Heart left ventricle (tissue), 16 donors: ENCODE measurements around the gene TMEM205. TPM values are rescaled to one million over a fixed set of nuclear protein-coding genes. Genes with fewer than 3 reads are reported as not detected.

Experiments used
- ATAC-seq, 4 donors: fragments of 200-7000 bp; cut with Tn5 transposase; one replicate each; pipeline ENCODE4 v1.9.1; 2020 to 2022; ENCODE audit warnings: moderate library complexity in 4 of 4, mild to moderate bottlenecking in 3 of 4, moderate number of reproducible peaks in 1 of 4
- DNase-seq, 5 donors: peaks; one replicate each; pipeline ENCODE4 v3.0.0-alpha.2; 2020
- H3K27ac ChIP-seq, 12 donors: fragments of 200-600 bp; sonication (generic) in 4 of 12; one replicate each; pipeline versions ENCODE4 v1.5.0 to v1.8.0; 2016 to 2022; ENCODE audit warnings: mild to moderate bottlenecking in 2 of 12
- H3K27me3 ChIP-seq, 9 donors: fragments of 200-600 bp; sonication (generic) in 2 of 9; one replicate each; pipeline versions ENCODE4 v1.5.1 to v1.8.0; 2016 to 2022; ENCODE audit warnings: mild to moderate bottlenecking in 3 of 9
- H3K36me3 ChIP-seq, 9 donors: fragments of 200-600 bp; sonication (generic) in 2 of 9; one replicate each; pipeline versions ENCODE4 v1.5.0 to v1.8.0; 2018 to 2022; ENCODE audit warnings: mild to moderate bottlenecking in 2 of 9
- H3K4me1 ChIP-seq, 12 donors: fragments of 200-600 bp; sonication (generic) in 4 of 12; one replicate each; pipeline versions ENCODE4 v1.5.0 to v1.8.0; 2016 to 2022; ENCODE audit warnings: mild to moderate bottlenecking in 3 of 12
- H3K4me3 ChIP-seq, 12 donors: fragments of 200-600 bp; sonication (generic) in 4 of 12; one replicate each; pipeline versions ENCODE4 v1.5.0 to v1.8.0; 2017 to 2022; ENCODE audit warnings: mild to moderate bottlenecking in 9 of 12, moderate library complexity in 4 of 12
- H3K9me3 ChIP-seq, 12 donors: fragments of 200-600 bp; sonication (generic) in 4 of 12; one replicate each; pipeline versions ENCODE4 v1.5.0 to v1.8.0; 2016 to 2022; ENCODE audit warnings: mild to moderate bottlenecking in 1 of 12
- CTCF ChIP-seq, 12 donors: fragments of 200-600 bp; sonication (generic) in 4 of 12; IDR thresholded peaks; one replicate each; pipeline versions ENCODE4 v1.5.0 to v1.8.0; 2018 to 2022; ENCODE audit warnings: antibody characterized with exemption in 12 of 12, mild to moderate bottlenecking in 5 of 12
- POLR2A ChIP-seq, 2 donors: fragments of 450-650 bp; IDR thresholded peaks; one replicate each; pipeline ENCODE4 v1.6.1; 2017; ENCODE audit warnings: antibody characterized with exemption in 2 of 2, mild to moderate bottlenecking in 2 of 2, moderate library complexity in 2 of 2
- WGBS, 4 donors: extraction: QIAGEN DNeasy Blood & Tissue Kit in 2 of 4; methylation state at CpG; one replicate each; pipeline versions ENCODE4 v1.1.5 to v1.1.7; 2013 to 2018; 5-methylcytosine and 5-hydroxymethylcytosine counted together
- intact Hi-C, 10 donors: fragments of 100-400 bp; cut with DNase I; formaldehyde crosslinking; loops; one replicate each; pipeline versions ENCODE4 v1.11.1 to v1.14.2; 2022
- polyA plus RNA-seq, 2 donors: library from polyadenylated mRNA; stranded (reverse); fragments of 200-250 nt; gene quantifications; one replicate each; pipeline ENCODE4 v1.2.3, GENCODE V29; 2013
- total RNA-seq, 9 donors: library from RNA; depleted of rRNA in 2 of 9; stranded (reverse); fragments of >200 nt in 2 of 9; fragmentation: NEBNext Ultra II Directional in 3 of 9; extraction: Animal tissue kit (Norgen Biotek cat#: 25700) in 3 of 9; gene quantifications; one replicate each; pipeline versions ENCODE4 v1.1.0 to v1.2.4, GENCODE V29; 2016 to 2023
- donor health status: ischemic (EF 13 %, LVEDD 7.1; RV severe dilation, severe dysfunction).
- donor health status: healthy with polysubstance abuse.
- donor health status: DM: no; HTN: yes; CAD: no.
- donor health status: DM: no; HTN: no; CAD: no.
- donor health status: ischemic (EF 25% LVEDD 6.9; RV normal size, moderate dysfunction).
- donor health status: ischemic (EF 25% LVEDD 5.7; RV mildly dilated, moderate dysfunction).
- donor health status: healthy.
- donor health status: DM: yes; HTN: yes; CAD: no.
- donor health status: ischemic (EF 35%, LVEDD 5.7; RV mildly dilated, moderate dysfunction).
- donor health status: nonischemic (EF 11% LVEDD 7.7; RV severe dilation, severe dysfunction).
- donor health status: DM: yes; HTN: yes; CAD: no.
- donor health status: PGD.
- donor health status: ischemic (EF 29% LVEDD 5.4; RV normal size, mild dysfunction).
- donor health status: nonischemic (EF 23%, LVEDD 6.1; RV moderate dilation, normal function).

TMEM205 gene
- total and polyA plus RNA-seq, 11 donors, result 68.3 to 372 (median 90.6) TPM

DNA sequence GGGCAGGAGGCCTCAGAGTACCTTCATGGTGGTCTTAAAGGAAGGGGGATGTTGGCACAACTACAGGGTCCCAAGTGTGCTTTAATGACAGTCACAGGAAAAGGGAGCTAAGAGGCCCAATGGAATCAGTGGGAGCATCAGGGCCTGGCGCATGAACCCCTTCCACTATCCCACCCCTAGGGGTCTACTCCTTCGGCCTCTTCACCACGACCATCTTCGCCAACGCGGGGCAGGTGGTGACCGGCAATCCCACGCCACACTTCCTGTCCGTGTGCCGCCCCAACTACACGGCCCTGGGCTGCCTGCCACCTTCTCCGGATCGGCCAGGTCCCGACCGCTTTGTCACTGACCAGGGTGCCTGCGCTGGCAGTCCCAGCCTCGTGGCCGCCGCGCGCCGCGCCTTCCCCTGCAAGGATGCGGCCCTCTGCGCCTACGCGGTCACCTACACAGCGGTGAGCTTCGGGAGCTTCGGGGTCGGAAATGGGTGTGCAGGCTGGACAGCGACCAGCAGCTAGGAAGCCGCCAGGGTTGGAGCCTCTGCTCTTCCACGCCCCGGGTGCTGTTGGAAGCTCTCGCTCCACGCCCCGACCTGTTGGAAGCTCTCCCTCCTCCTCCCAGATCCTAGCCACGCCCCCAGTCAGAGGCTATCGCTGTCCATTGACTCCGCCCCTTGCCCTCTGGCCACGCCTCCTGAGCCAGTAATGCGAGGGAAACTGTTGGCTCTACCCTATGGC is 15.1 kb upstream of the TMEM205 start:
- DNase-seq, result peak in 1 of 5 donors; percentile 75
- intact Hi-C loops, result no loop called here

GRCh38 chr19:11359421-11359820 is 13.4 kb upstream of the TMEM205 start:
- 89 to 91% (median 90%) methylated on average over 9 to 11 of the region's 11 CpGs for WGBS, 4 donors
- DNase-seq (no peak), ATAC-seq (no peak)
- H3K27me3 ChIP-seq, result no peaks in the 10 kb centered on the region
- no peak overlapping the region for H3K27ac ChIP-seq
- no peak overlapping the region for H3K4me3 ChIP-seq
- no peaks in the 10 kb centered on the region for H3K9me3 ChIP-seq
- peaks cover 0 to 55% (median 10%) of the 10 kb centered on the region in 9 donors for H3K36me3 ChIP-seq
- peaks cover 0 to 22% (median 2%) of the 10 kb centered on the region in 12 donors for H3K4me1 ChIP-seq
- intact Hi-C loops, result no loop called here
- no peak for TF ChIP-seq CTCF (IDR thresholded peaks at IDR 0.05)
- TF ChIP-seq POLR2A (IDR thresholded peaks at IDR 0.05), result no peak

More for the DNA sequence above, 15.1 kb upstream of the TMEM205 start:
- Histone ChIP-seq H3K27ac (no peak overlapping the region), H3K36me3 (peaks cover 0 to 63% (median 15%) of the 10 kb centered on the region in 9 donors), H3K4me3 (peak overlapping the region in 1 of 12 donors; percentile 6), H3K9me3 (no peaks in the 10 kb centered on the region), H3K4me1 (peaks cover 0 to 8% (median 0%) of the 10 kb centered on the region in 12 donors), H3K27me3 (no peaks in the 10 kb centered on the region)
- 34 to 61% (median 51%) methylated on average over 27 to 43 of the region's 43 CpGs for whole genome bisulfite sequencing, 4 donors
- TF ChIP-seq CTCF (IDR thresholded peaks at IDR 0.05), result no peak
- no peak for TF ChIP-seq POLR2A (IDR thresholded peaks at IDR 0.05)
- ATAC-seq, result peak in 3 of 4 donors; percentile 16 to 31 (median 19)

DNA sequence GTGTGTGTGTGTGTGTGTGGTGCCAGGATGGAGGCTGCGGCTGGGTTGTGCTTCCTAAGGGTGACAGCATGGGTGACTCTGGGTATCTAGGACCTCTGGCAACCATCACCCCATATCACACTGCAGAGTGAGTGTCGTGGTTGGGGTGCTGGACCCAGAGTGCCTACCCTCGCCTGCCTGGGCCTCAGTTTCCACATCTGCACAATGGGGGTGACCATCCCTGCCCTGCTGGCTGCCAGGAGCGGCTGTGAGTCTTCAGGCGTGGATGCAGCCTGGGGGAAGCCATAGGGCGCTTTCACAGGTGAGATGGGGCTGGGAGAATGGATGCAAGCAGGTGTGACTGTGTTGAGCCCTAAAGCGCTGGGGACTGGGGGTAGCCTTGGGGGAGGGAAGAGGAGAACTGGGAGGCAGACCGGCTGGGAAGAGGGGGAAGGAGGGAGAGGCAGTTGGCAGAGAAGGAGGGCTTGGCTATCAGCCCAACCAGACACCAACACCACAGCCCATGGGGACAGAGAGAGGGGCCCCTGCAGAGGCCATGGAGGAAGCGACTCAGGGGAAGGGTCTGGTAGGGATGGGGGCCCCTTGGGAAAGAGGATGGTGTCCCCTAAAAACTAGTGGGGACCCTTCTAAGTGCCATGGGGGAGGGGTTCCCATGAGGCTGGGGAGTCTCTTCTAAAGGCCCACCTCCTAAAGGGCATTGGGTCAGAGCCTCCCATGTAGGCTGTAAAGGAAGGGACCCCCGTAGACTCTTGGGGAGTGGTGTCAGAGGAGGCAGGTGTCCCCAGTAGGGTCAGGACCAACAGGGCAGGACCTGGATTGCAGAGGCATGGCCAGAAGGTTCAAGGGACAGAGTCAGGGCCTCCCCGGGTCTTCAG is 10.8 kb upstream of the TMEM205 start:
- DNase-seq (no peak), ATAC-seq (no peak)
- H3K27me3 ChIP-seq, result no peaks in the 10 kb centered on the region
- peaks cover 0 to 30% (median 0%) of the 10 kb centered on the region in 9 donors for H3K36me3 ChIP-seq
- WGBS, 4 donors, result 75 to 85% (median 82%) methylated on average over 11 of the region's 11 CpGs
- no peak overlapping the region for H3K4me3 ChIP-seq
- H3K27ac ChIP-seq, result no peak overlapping the region
- H3K4me1 ChIP-seq, result peaks cover 0 to 22% (median 2%) of the 10 kb centered on the region in 12 donors
- intact Hi-C loops, result no loop called here
- TF ChIP-seq POLR2A (IDR thresholded peaks at IDR 0.05) (no peak), CTCF (IDR thresholded peaks at IDR 0.05) (no peak)
- H3K9me3 ChIP-seq, result no peaks in the 10 kb centered on the region

- H3K27ac ChIP-seq, result peak overlapping the region in 4 of 12 donors; percentile 48 to 85 (median 68)
- 86 to 90% (median 88%) methylated on average over 3 to 6 of the region's 6 CpGs for WGBS, 4 donors
Measured at GRCh38 chr19:11356074-11356397, 10.0 kb upstream of the TMEM205 start.

More at GRCh38 chr19:11356074-11356397, 10.0 kb upstream of the TMEM205 start:
- peaks cover 0 to 17% (median under 1%) of the 10 kb centered on the region in 12 donors for H3K4me1 ChIP-seq
- no peaks in the 10 kb centered on the region for H3K9me3 ChIP-seq
- DNase-seq (no peak), ATAC-seq (no peak)
- no peaks in the 10 kb centered on the region for H3K27me3 ChIP-seq
- TF ChIP-seq POLR2A (IDR thresholded peaks at IDR 0.05) (no peak), CTCF (IDR thresholded peaks at IDR 0.05) (no peak)
- peak overlapping the region in 11 of 12 donors; percentile 55 to 87 (median 67) for H3K4me3 ChIP-seq
- intact Hi-C loops, result no loop called here
- H3K36me3 ChIP-seq, result peaks cover 0 to 21% (median 0%) of the 10 kb centered on the region in 9 donors
